Small intestine (tissue), 7 donors: Measurements from ENCODE around the gene PRPF38A. TPM values are rescaled to one million over a fixed set of nuclear protein-coding genes. Genes with fewer than 3 reads are reported as not detected.
A peak's percentile ranks its signal among the peaks of the same experiment; 100 is the strongest.
"Not testable (repeated sequence)": the region's sequence is repeated elsewhere in the genome, so short reads cannot be mapped to it uniquely, and the experiment has no call there.

Experiments used
- DNase-seq, 2 donors: peaks; one replicate each; pipeline versions ENCODE4 v3.0.0 to v3.0.0-alpha.2; 2013
- FAIRE-seq: peaks from 2 replicates; lab custom pipeline; 2012; peaks lifted over from hg19 to GRCh38; lab: Jason Lieb, UNC
- H3K27ac ChIP-seq, 3 donors: one replicate each; pipeline ENCODE4 v1.5.1; 2013; ENCODE audit warnings: low read length in 2 of 3, mild to moderate bottlenecking in 2 of 3, control low read depth in 1 of 3, inconsistent platforms in 1 of 3, low read depth in 1 of 3, moderate library complexity in 1 of 3
- H3K27me3 ChIP-seq, 3 donors: one replicate each; pipeline ENCODE4 v1.6.1; 2013; ENCODE audit warnings: low read length in 3 of 3, inconsistent platforms in 1 of 3; ENCODE audit not compliant: control insufficient read depth in 3 of 3, insufficient read depth in 3 of 3
- H3K36me3 ChIP-seq, 3 donors: one replicate each; pipeline ENCODE4 v1.6.1; 2013; ENCODE audit warnings: low read length in 3 of 3, inconsistent platforms in 1 of 3, low read depth in 1 of 3, mild to moderate bottlenecking in 1 of 3, moderate library complexity in 1 of 3; ENCODE audit not compliant: control insufficient read depth in 3 of 3, insufficient read depth in 2 of 3
- H3K4me1 ChIP-seq, 3 donors: one replicate each; pipeline ENCODE4 v1.6.1; 2013; ENCODE audit warnings: low read length in 2 of 3, inconsistent platforms in 1 of 3, low read depth in 1 of 3, mild to moderate bottlenecking in 1 of 3, moderate library complexity in 1 of 3; ENCODE audit not compliant: control insufficient read depth in 3 of 3, insufficient read depth in 2 of 3
- H3K4me3 ChIP-seq, 3 donors: one replicate each; pipeline ENCODE4 v1.5.1; 2013; ENCODE audit warnings: low read length in 3 of 3, control low read depth in 1 of 3, inconsistent platforms in 1 of 3, low read depth in 1 of 3, mild to moderate bottlenecking in 1 of 3, moderate library complexity in 1 of 3
- H3K9me3 ChIP-seq, 2 donors: one replicate each; pipeline ENCODE4 v1.6.1; 2013; ENCODE audit warnings: low read depth in 1 of 2, low read length in 1 of 2; ENCODE audit not compliant: control insufficient read depth in 2 of 2, insufficient read depth in 1 of 2
- WGBS, 3 donors: extraction: QIAGEN DNeasy Blood & Tissue Kit; methylation state at CpG; one replicate each; pipeline ENCODE4 v1.1.7; 2013; 5-methylcytosine and 5-hydroxymethylcytosine counted together
- polyA plus RNA-seq, 4 donors: library from polyadenylated mRNA; stranded (reverse) in 3 of 4; unstranded in 1 of 4; fragments of 200-250 nt in 3 of 4; fragments of 120-200 nt in 1 of 4; gene quantifications; one replicate each; pipeline versions ENCODE4 v1.2.1 to v1.2.3, GENCODE V29; 2013
- donor health status: healthy with polysubstance abuse.
- donor health status: control.
- donor health status: control.
- donor health status: Bipolar disorder and iron deficiency.
- donor health status: healthy.

PRPF38A gene
- polyA plus RNA-seq, 4 donors = 11.6 to 55.6 (median 24.4) TPM

- Histone ChIP-seq H3K4me3 (peak overlapping the region; percentile 3 to 65 (median 34)), H3K9me3 (no peaks in the 10 kb centered on the region), H3K27me3 (no peaks in the 10 kb centered on the region), H3K27ac (peak overlapping the region in 1 of 3 donors; percentile 71), H3K4me1 (peaks cover 0 to 10% (median 4%) of the 10 kb centered on the region in 3 donors), H3K36me3 (peaks cover 0 to 15% (median 0%) of the 10 kb centered on the region in 3 donors)
- 3 to 7% (median 7%) methylated on average over 40 to 51 of the region's 51 CpGs for WGBS, 3 donors
- DNase-seq = peak; percentile 68 to 86
- FAIRE-seq = no peak
These were observed 35.8 kb upstream of the PRPF38A start for GRCh38 chr1:52368383-52369172.

GRCh38 chr1:52369851-52370250 is 34.6 kb upstream of the PRPF38A start:
- FAIRE-seq, H3K27ac ChIP-seq, H3K4me3 ChIP-seq, H3K9me3 ChIP-seq, DNase-seq, H3K4me1 ChIP-seq, H3K27me3 ChIP-seq: not testable (repeated sequence)
- 80 to 89% (median 86%) methylated on average over 1 of the region's 1 CpG for WGBS, 3 donors
- H3K36me3 ChIP-seq = peaks cover 0 to 12% (median 0%) of the 10 kb centered on the region in 3 donors

DNA sequence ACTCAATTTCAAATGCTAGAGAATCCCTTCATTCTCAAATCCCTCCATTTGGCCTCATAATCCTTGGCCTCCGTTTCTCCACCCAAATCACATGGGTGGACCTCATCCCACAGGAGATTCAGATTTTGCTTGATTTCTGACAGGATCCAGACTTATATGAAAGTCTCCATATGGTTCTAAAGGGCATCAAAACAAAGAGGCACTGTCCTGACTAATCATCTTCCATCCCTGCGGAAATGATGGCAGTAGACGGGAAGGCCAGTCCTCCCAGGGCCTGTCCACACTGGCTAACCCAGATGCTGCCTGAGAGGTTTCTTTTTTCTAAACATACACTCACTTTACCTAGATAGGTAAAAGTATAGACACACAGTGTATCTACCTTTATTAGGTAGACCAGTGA is 19.0 kb upstream of the PRPF38A start:
- H3K36me3 ChIP-seq = peaks cover 0 to 30% (median 6%) of the 10 kb centered on the region in 3 donors
- FAIRE-seq (no peak), DNase-seq (no peak)
- no peaks in the 10 kb centered on the region for H3K9me3 ChIP-seq
- no peaks in the 10 kb centered on the region for H3K4me1 ChIP-seq
- H3K4me3 ChIP-seq = no peak overlapping the region
- WGBS, 3 donors = 94 to 96% (median 96%) methylated on average over 3 of the region's 3 CpGs
- H3K27me3 ChIP-seq = no peaks in the 10 kb centered on the region
- no peak overlapping the region for H3K27ac ChIP-seq

DNA sequence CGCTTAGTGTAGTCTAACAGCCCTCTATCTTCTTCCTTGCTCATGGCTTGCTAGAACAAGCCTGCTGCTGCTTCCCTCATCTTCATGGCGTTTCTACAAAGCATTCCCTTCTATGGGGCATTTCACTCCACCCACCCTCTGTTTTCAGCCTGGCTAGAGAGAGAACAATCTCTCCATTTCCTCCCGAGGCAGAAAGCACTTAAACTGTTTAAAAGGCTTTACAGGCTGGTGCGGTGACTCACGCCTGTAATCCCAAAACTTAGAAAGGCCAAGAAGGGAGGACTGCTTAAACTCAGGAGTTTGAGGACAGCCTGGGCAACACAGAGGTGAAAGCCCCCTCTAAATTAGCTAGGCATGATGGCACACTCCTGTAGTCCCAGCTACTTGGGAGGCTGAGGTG is 17.9 kb upstream of the PRPF38A start:
- H3K27me3 ChIP-seq = no peaks in the 10 kb centered on the region
- no peak for FAIRE-seq
- 89 to 93% (median 91%) methylated on average over 5 of the region's 5 CpGs for WGBS, 3 donors
- H3K9me3 ChIP-seq = no peaks in the 10 kb centered on the region
- H3K36me3 ChIP-seq = peaks cover 0 to 29% (median 4%) of the 10 kb centered on the region in 3 donors
- H3K4me1 ChIP-seq = no peaks in the 10 kb centered on the region
- H3K4me3 ChIP-seq = no peak overlapping the region
- no peak for DNase-seq
- no peak overlapping the region for H3K27ac ChIP-seq

- no peaks in the 10 kb centered on the region for H3K9me3 ChIP-seq
- FAIRE-seq (no peak), DNase-seq (no peak)
- H3K27ac ChIP-seq = no peak overlapping the region
- H3K36me3 ChIP-seq = peaks cover 0 to 10% (median 2%) of the 10 kb centered on the region in 3 donors
- WGBS, 3 donors = 91 to 95% (median 94%) methylated on average over 5 of the region's 5 CpGs
- no peak overlapping the region for H3K4me3 ChIP-seq
- H3K27me3 ChIP-seq = no peaks in the 10 kb centered on the region
- no peaks in the 10 kb centered on the region for H3K4me1 ChIP-seq
These were observed 11.2 kb upstream of the PRPF38A start for GRCh38 chr1:52393174-52393573.

GRCh38 chr1:52399629-52400028 is 4.8 kb upstream of the PRPF38A start:
- no peak for FAIRE-seq
- WGBS, 3 donors = 94 to 98% (median 96%) methylated on average over 3 of the region's 3 CpGs
- no peak for DNase-seq
- Histone ChIP-seq H3K36me3 (peaks cover 0 to 5% (median 2%) of the 10 kb centered on the region in 3 donors), H3K4me3 (no peak overlapping the region), H3K9me3 (no peaks in the 10 kb centered on the region), H3K4me1 (peaks cover 0 to 8% (median 4%) of the 10 kb centered on the region in 3 donors), H3K27ac (no peak overlapping the region), H3K27me3 (no peaks in the 10 kb centered on the region)

GRCh38 chr1:52400131-52400530 is 4.3 kb upstream of the PRPF38A start:
- H3K36me3 ChIP-seq = peaks cover 0 to 3% (median 2%) of the 10 kb centered on the region in 3 donors
- H3K4me1 ChIP-seq = peaks cover 0 to 8% (median 4%) of the 10 kb centered on the region in 3 donors
- FAIRE-seq (no peak), DNase-seq (no peak)
- no peak overlapping the region for H3K27ac ChIP-seq
- no peak overlapping the region for H3K4me3 ChIP-seq
- H3K27me3 ChIP-seq = no peaks in the 10 kb centered on the region
- no peaks in the 10 kb centered on the region for H3K9me3 ChIP-seq
- WGBS, 3 donors = 89 to 96% (median 94%) methylated on average over 6 of the region's 6 CpGs

GRCh38 chr1:52402860-52403240 is 1.6 kb upstream of the PRPF38A start:
- FAIRE-seq (no peak), DNase-seq (peak; percentile 59 to 71)
- H3K27ac ChIP-seq = peak overlapping the region in 1 of 3 donors; percentile 7
- no peaks in the 10 kb centered on the region for H3K27me3 ChIP-seq
- peaks cover 0 to 12% (median 0%) of the 10 kb centered on the region in 3 donors for H3K36me3 ChIP-seq
- H3K4me3 ChIP-seq = peak overlapping the region in 1 of 3 donors; percentile 70
- H3K4me1 ChIP-seq = peaks cover 4 to 14% (median 4%) of the 10 kb centered on the region in 3 donors
- H3K9me3 ChIP-seq = no peaks in the 10 kb centered on the region
- WGBS, 3 donors = 11 to 41% (median 23%) methylated on average over 3 of the region's 3 CpGs
